Astrocyte (in vitro differentiated cells and primary cell): ENCODE measurements around the gene OLFML2B. TPM values are rescaled to one million over a fixed set of nuclear protein-coding genes. Genes with fewer than 3 reads are reported as not detected.
A peak's percentile ranks its signal among the peaks of the same experiment; 100 is the strongest.

Source experiments
- DNase-seq: peaks from one replicate; pipeline ENCODE4 v3.0.0-alpha.2; 2010; ENCODE audit warnings: low read depth
- FAIRE-seq: peaks from 2 replicates; lab custom pipeline; 2011; peaks lifted over from hg19 to GRCh38; lab: Jason Lieb, UNC
- H2AFZ ChIP-seq: 2 replicates; pipeline ENCODE4 v1.6.0; 2012; ENCODE audit warnings: low read depth, low read length, inconsistent platforms
- H3K27ac ChIP-seq: 2 replicates; pipeline ENCODE4 v1.5.1; 2011; ENCODE audit warnings: low read depth, low read length, inconsistent platforms
- H3K27me3 ChIP-seq: 2 replicates; pipeline ENCODE4 v1.6.0; 2011; ENCODE audit warnings: low read length, inconsistent platforms; ENCODE audit not compliant: insufficient read depth
- H3K36me3 ChIP-seq: 2 replicates; pipeline ENCODE4 v1.5.1; 2011; ENCODE audit warnings: low read length, inconsistent platforms; ENCODE audit not compliant: insufficient read depth
- H3K4me1 ChIP-seq: 2 replicates; pipeline ENCODE4 v1.5.1; 2011; ENCODE audit warnings: low read length, inconsistent platforms; ENCODE audit not compliant: insufficient read depth
- H3K4me2 ChIP-seq: 2 replicates; pipeline ENCODE4 v1.6.0; 2012; ENCODE audit warnings: low read length, inconsistent platforms
- H3K4me3 ChIP-seq: 2 replicates; pipeline ENCODE4 v1.5.1; 2011; ENCODE audit warnings: low read depth, mild to moderate bottlenecking, low read length, inconsistent platforms; ENCODE audit not compliant: insufficient read depth
- H3K79me2 ChIP-seq: 2 replicates; pipeline ENCODE4 v1.6.0; 2012; ENCODE audit warnings: mild to moderate bottlenecking, low read length, inconsistent platforms; ENCODE audit not compliant: insufficient read depth
- H3K9ac ChIP-seq: 2 replicates; pipeline ENCODE4 v1.6.0; 2012; ENCODE audit warnings: mild to moderate bottlenecking, low read length, inconsistent platforms
- H3K9me3 ChIP-seq: 2 replicates; pipeline ENCODE4 v1.5.1; 2012; ENCODE audit warnings: low read depth, mild to moderate bottlenecking, low read length, inconsistent platforms; ENCODE audit not compliant: insufficient read depth
- H4K20me1 ChIP-seq: 2 replicates; pipeline ENCODE4 v1.6.0; 2012; ENCODE audit warnings: low read length, inconsistent platforms; ENCODE audit not compliant: insufficient read depth
- H3K27ac Mint-ChIP-seq: one replicate; pipeline ENCODE4 v1.8.0; 2021; ENCODE audit warnings: mild to moderate bottlenecking, mixed read lengths; ENCODE audit not compliant: unreplicated experiment
- H3K27me3 Mint-ChIP-seq: one replicate; pipeline ENCODE4 v1.8.0; 2021; ENCODE audit warnings: low read depth, mixed read lengths; ENCODE audit not compliant: unreplicated experiment
- H3K36me3 Mint-ChIP-seq: one replicate; pipeline ENCODE4 v1.8.0; 2021; ENCODE audit warnings: low read depth, mixed read lengths; ENCODE audit not compliant: unreplicated experiment
- H3K4me1 Mint-ChIP-seq: one replicate; pipeline ENCODE4 v1.8.0; 2021; ENCODE audit warnings: low read depth, mixed read lengths; ENCODE audit not compliant: unreplicated experiment
- H3K4me3 Mint-ChIP-seq: one replicate; pipeline ENCODE4 v1.8.0; 2021; ENCODE audit warnings: mild to moderate bottlenecking, moderate library complexity, mixed read lengths; ENCODE audit not compliant: unreplicated experiment
- H3K9me3 Mint-ChIP-seq: one replicate; pipeline ENCODE4 v1.8.0; 2021; ENCODE audit warnings: mild to moderate bottlenecking, mixed read lengths; ENCODE audit not compliant: unreplicated experiment
- EZH2 ChIP-seq: IDR thresholded peaks from 2 replicates; pipeline ENCODE4 v1.6.1; 2012; ENCODE audit warnings: mild to moderate bottlenecking, low read length, inconsistent platforms; ENCODE audit not compliant: insufficient read depth
- total RNA-seq: library from RNA; stranded (reverse); gene quantifications from 2 replicates; pipeline ENCODE4 v1.2.1, GENCODE V29; 2021
- TF ChIP-seq, protein P1 (sequence below): IDR thresholded peaks from 2 replicates; pipeline ENCODE4 v1.5.1; 2011; ENCODE audit warnings: low read depth, mild to moderate bottlenecking, inconsistent platforms, low read length, moderate library complexity; ENCODE audit not compliant: insufficient read depth

OLFML2B gene
- total RNA-seq, 1 donor from 2014 or later = 14.7 TPM

DNA sequence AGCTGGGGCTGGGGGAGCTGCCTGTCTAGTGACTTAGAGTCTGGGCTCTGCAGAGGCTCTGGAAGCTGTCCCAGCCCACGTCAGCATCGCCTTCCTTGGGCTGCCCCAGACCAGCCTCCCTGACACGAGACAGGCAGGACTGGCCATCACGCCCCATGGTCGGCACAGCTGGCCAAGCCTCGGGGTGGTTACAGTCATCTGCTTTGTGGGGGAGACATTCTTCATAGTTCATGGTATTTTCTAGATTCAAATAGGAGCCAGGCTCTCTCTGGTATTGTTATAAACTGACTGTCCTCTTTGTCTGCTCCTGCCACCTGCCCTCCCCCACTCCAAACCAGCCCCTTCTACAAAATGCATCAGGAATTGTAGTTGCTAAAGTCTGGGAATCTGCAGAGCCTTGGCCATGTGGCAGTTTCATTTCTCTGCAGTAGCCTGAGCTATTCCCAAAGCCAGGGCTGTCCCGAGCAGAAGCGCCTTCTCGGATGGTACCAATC is 29.4 kb downstream of the OLFML2B start:
- Histone ChIP-seq H3K27me3 (no peaks in the 10 kb centered on the region), H3K9ac (no peak overlapping the region), H4K20me1 (no peaks in the 10 kb centered on the region), H2AFZ (no peak overlapping the region), H3K4me3 (no peak overlapping the region), H3K36me3 (no peaks in the 10 kb centered on the region), H3K9me3 (peaks cover 4% of the 10 kb centered on the region), H3K4me2 (peak overlapping the region; percentile 19), H3K27ac (no peak overlapping the region), H3K79me2 (no peaks in the 10 kb centered on the region), H3K4me1 (peaks cover 8% of the 10 kb centered on the region)
- Mint-ChIP-seq H3K4me1 (peaks cover 8% of the 10 kb centered on the region), H3K36me3 (peaks cover 42% of the 10 kb centered on the region), H3K27me3 (no peaks in the 10 kb centered on the region), H3K27ac (peak overlapping the region; percentile 72), H3K4me3 (no peak overlapping the region), H3K9me3 (peaks cover 23% of the 10 kb centered on the region)
- FAIRE-seq = no peak
- DNase-seq = peak; percentile 80
- TF ChIP-seq, protein P1, sequence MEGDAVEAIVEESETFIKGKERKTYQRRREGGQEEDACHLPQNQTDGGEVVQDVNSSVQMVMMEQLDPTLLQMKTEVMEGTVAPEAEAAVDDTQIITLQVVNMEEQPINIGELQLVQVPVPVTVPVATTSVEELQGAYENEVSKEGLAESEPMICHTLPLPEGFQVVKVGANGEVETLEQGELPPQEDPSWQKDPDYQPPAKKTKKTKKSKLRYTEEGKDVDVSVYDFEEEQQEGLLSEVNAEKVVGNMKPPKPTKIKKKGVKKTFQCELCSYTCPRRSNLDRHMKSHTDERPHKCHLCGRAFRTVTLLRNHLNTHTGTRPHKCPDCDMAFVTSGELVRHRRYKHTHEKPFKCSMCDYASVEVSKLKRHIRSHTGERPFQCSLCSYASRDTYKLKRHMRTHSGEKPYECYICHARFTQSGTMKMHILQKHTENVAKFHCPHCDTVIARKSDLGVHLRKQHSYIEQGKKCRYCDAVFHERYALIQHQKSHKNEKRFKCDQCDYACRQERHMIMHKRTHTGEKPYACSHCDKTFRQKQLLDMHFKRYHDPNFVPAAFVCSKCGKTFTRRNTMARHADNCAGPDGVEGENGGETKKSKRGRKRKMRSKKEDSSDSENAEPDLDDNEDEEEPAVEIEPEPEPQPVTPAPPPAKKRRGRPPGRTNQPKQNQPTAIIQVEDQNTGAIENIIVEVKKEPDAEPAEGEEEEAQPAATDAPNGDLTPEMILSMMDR = no peak
- TF ChIP-seq EZH2 = no peak

DNA sequence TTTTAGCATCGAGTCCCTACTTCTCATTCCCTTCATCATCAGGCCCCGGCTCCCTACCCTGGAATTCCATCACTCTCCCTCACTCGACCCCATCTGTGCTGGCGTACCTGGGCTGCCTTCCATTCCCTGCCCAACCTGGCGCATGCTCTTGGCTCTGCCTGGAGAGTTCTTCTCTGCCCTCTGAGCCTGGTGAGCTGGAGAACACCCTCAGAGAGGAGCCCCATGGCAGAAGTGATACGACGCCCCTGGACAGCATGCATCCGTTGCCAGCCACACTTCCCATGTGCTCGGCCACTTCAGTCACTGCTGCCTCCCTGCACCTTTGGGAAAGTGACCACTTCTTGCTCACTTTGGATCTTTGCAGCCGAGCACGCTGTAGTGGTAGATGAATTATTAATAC is 30.1 kb downstream of the OLFML2B start:
- Histone ChIP-seq H3K27ac (no peak overlapping the region), H3K79me2 (no peaks in the 10 kb centered on the region), H3K27me3 (no peaks in the 10 kb centered on the region), H3K36me3 (no peaks in the 10 kb centered on the region), H3K4me2 (no peak overlapping the region), H3K4me1 (peaks cover 5% of the 10 kb centered on the region), H3K9ac (no peak overlapping the region), H3K9me3 (peaks cover 4% of the 10 kb centered on the region), H3K4me3 (no peak overlapping the region), H4K20me1 (no peaks in the 10 kb centered on the region), H2AFZ (no peak overlapping the region)
- FAIRE-seq (no peak), DNase-seq (no peak)
- H3K4me3 Mint-ChIP-seq = no peak overlapping the region
- TF ChIP-seq EZH2 = no peak
- TF ChIP-seq, protein P1 = no peak
- no peaks in the 10 kb centered on the region for H3K27me3 Mint-ChIP-seq
- peaks cover 47% of the 10 kb centered on the region for H3K36me3 Mint-ChIP-seq
- no peak overlapping the region for H3K27ac Mint-ChIP-seq
- peaks cover 13% of the 10 kb centered on the region for H3K4me1 Mint-ChIP-seq
- H3K9me3 Mint-ChIP-seq = peaks cover 27% of the 10 kb centered on the region

DNA sequence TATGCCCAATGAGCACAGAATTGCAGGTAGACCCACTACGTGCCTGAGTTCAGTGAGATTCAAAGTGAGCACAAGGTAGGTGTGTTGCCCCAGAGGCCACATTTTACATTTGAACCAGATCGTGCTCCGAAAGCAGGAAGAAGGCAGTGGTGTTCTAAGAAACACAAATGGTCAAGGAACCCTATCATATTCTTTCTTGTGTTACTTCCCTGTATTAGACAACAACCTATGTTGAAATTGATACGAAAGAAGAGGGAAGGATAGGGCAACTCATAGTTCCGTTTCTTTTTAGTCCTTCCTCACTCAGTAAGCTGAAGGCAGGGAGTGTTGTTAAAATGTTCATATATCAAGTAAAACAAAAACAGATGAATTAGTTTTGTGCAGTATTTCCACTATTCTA is 33.9 kb downstream of the OLFML2B start:
- peaks cover 3% of the 10 kb centered on the region for H3K4me1 ChIP-seq
- H3K4me2 ChIP-seq = no peak overlapping the region
- H3K27me3 Mint-ChIP-seq = peaks cover 7% of the 10 kb centered on the region
- H3K36me3 Mint-ChIP-seq = peaks cover 60% of the 10 kb centered on the region
- no peaks in the 10 kb centered on the region for H3K79me2 ChIP-seq
- H3K9me3 ChIP-seq = peaks cover 11% of the 10 kb centered on the region
- no peak overlapping the region for H2AFZ ChIP-seq
- peaks cover 38% of the 10 kb centered on the region for H3K9me3 Mint-ChIP-seq
- H3K27me3 ChIP-seq = no peaks in the 10 kb centered on the region
- DNase-seq (no peak), FAIRE-seq (no peak)
- H4K20me1 ChIP-seq = no peaks in the 10 kb centered on the region
- no peak overlapping the region for H3K27ac Mint-ChIP-seq
- no peak overlapping the region for H3K9ac ChIP-seq
- H3K4me3 ChIP-seq = no peak overlapping the region
- H3K27ac ChIP-seq = no peak overlapping the region
- no peak for TF ChIP-seq EZH2
- TF ChIP-seq, protein P1 = no peak
- peaks cover 11% of the 10 kb centered on the region for H3K4me1 Mint-ChIP-seq
- H3K36me3 ChIP-seq = no peaks in the 10 kb centered on the region
- no peak overlapping the region for H3K4me3 Mint-ChIP-seq
